Left renal pelvis (tissue), 4 donors: Measurements from ENCODE around the gene KLHDC1. TPM values are rescaled to one million over a fixed set of nuclear protein-coding genes. Genes with fewer than 3 reads are reported as not detected.
"Not testable (repeated sequence)": the region's sequence is repeated elsewhere in the genome, so short reads cannot be mapped to it uniquely, and the experiment has no call there.

ENCODE experiments used
- DNase-seq, 4 donors: peaks; one replicate each; pipeline ENCODE4 v3.0.0-alpha.2; 2013; ENCODE audit warnings: low read depth in 4 of 4, low spot score in 3 of 4
- polyA plus RNA-seq, 4 donors: library from polyadenylated mRNA; unstranded; fragments of 120-200 nt; gene quantifications; one replicate each; pipeline ENCODE4 v1.2.1, GENCODE V29; 2013; ENCODE audit not compliant: insufficient read length in 4 of 4

KLHDC1 gene
- polyA plus RNA-seq, 4 donors, result 4.9 to 7.9 (median 6.5) TPM

GRCh38 chr14:49778421-49778820, 85.5 kb downstream of the KLHDC1 start:
- no peak for DNase-seq

DNA sequence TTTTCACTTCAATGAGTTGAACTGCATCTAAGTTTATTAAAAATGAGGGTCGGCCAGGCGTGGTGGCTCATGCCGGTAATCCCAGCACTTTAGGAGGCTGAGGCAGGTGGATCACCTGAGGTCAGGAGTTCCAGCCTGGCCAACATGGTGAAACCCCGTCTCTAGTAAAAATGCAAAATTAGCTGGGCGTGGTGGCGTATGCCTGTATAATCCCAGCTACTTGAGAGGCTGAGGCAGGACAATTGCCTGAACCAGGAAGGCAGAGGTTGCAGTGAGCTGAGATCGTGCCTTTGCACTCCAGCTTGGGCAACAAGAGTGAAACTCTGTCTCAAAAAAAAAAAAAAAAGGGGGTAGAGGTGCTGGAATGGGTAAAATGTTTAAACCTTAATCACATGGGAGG, 88.1 kb downstream of the KLHDC1 start:
- not testable (repeated sequence) for DNase-seq

DNA sequence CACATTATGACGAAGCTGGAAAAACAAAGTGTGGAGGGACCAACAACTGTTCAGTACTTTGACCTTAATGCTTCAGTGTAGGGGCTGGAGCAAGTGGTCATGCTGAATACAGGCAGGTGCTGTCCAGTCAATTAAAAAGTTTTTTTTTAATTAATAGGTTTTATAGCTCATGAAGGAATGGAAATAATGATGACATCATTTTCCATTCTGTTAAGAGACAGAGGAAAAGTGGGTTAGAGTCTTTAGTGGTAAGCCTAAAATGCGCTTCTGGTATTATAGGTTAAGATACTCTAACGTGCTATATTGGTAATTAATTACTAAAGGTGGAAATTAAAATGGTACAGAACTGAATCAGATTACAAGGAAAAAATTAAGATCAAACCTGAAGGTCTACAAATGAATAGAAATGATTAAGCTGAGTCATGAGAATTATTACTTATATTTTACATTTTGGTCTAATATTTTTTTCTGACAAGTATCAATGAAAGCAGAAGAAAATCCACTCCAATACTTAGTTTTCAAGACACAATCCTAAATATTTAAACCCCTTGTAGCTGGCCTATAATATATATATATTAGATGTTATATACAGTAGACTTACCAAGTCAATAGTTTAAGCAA, 90.6 kb downstream of the KLHDC1 start:
- DNase-seq, result no peak

DNA sequence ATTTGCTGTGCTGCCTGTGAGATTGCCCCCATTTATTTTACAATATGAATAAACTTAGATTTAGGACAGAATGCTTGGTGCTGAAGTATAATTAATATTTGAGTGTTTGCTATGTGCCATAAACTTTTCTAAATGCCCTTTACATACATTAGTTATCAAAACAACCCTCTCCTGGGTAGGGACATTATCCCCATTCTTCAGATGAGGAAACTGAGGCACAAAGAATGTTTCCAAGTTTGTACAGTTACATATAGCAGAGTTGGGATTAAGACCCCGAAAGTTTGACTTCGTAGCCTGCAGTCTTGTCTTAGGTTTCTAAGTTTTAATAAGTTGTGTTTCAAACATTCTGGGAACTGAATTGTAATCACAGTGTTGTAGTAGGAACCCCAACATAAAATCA, 93.4 kb downstream of the KLHDC1 start:
- no peak for DNase-seq

- no peak for DNase-seq
Measured at GRCh38 chr14:49792618-49793017, 99.7 kb downstream of the KLHDC1 start.

DNA sequence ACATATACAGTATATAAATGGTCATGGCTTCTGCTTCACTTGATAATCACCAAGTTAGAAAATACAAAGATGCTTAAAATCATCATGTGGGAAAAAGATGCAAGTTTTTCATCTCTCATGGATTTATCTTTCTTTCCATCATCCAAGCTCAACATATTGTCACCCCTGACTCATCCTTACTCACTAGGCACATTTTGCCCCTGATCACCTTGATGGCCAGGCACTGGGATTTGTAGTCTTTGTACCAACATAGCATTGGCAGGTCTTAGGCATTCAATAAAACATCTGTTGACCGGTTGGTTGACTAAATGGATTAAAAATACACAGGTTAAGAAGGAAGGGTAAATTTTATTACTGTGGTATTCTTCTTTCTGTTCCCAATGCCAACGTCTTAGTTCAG, 103.1 kb downstream of the KLHDC1 start:
- DNase-seq, result no peak

Other genes with a start within 250 kb of the KLHDC1 start
- gene RPS29, start 106.7 kb upstream of the KLHDC1 start, polyA plus RNA-seq, result 1,000 to 10,000 TPM; 1,303 to 1,650 (median 1,529) TPM
- gene LRR1, start 94.2 kb upstream of the KLHDC1 start, polyA plus RNA-seq, result 10 to 100 TPM; 10.7 to 16.7 (median 13.9) TPM
- 100 to 1,000 TPM; 142 to 225 (median 187) TPM for gene RPL36AL, start 72.5 kb upstream of the KLHDC1 start, polyA plus RNA-seq
- gene MGAT2, start 72.3 kb upstream of the KLHDC1 start, polyA plus RNA-seq, result 10 to 100 TPM in 2 of 4 donors, 1 to 10 TPM in 2; 8.1 to 20.1 (median 10.1) TPM
- gene DNAAF2, start 57.9 kb upstream of the KLHDC1 start, polyA plus RNA-seq, result 10 to 100 TPM; 16.2 to 20.0 (median 18.1) TPM
- gene POLE2, start 4.9 kb upstream of the KLHDC1 start, polyA plus RNA-seq, result 10 to 100 TPM; 14.3 to 26.8 (median 17.4) TPM
- gene KLHDC2, start 75.0 kb downstream of the KLHDC1 start, polyA plus RNA-seq, result 100 to 1,000 TPM; 108 to 157 (median 156) TPM
- 10 to 100 TPM; 52.8 to 97.6 (median 91.2) TPM for gene NEMF, start 159.7 kb downstream of the KLHDC1 start, polyA plus RNA-seq
- 10 to 100 TPM; 51.9 to 99.3 (median 86.9) TPM for gene ARF6, start 200.0 kb downstream of the KLHDC1 start, polyA plus RNA-seq